PC-3 (cell line): ENCODE data around the gene KIAA1191. TPM values are rescaled to one million over a fixed set of nuclear protein-coding genes. Genes with fewer than 3 reads are reported as not detected.

ENCODE experiments used
- ATAC-seq: fragments of 200-7000 bp; cut with Tn5 transposase; 2 replicates; pipeline ENCODE4 v1.9.1; 2020; ENCODE audit warnings: mild to moderate bottlenecking, moderate library complexity
- BruUV-seq: library from RNA; stranded (reverse); fragments of 400-500 nt; replicated peaks from 2 replicates; lab custom pipeline; 2021; lab: Mats Ljungman, UMichigan
- CTCF ChIA-PET: fragments of 300-600 bp; sonication (Branson Sonifier 250); formaldehyde crosslinking; loops from one replicate; lab custom pipeline; 2022; ENCODE audit warnings: antibody characterized with exemption; lab: Charles Lee
- POLR2A ChIA-PET: fragments of 300-600 bp; sonication (Branson Sonifier 250); formaldehyde crosslinking; loops from one replicate; lab custom pipeline; 2022; ENCODE audit warnings: antibody characterized with exemption; ENCODE audit not compliant: unreplicated experiment; lab: Charles Lee
- DNase-seq: peaks from one replicate; pipeline ENCODE4 v3.0.0-alpha.2; 2015
- H2AFZ ChIP-seq: fragments of 300-600 bp; sonication (generic); 2 replicates; pipeline ENCODE4 v1.6.0; 2016; ENCODE audit warnings: antibody characterized with exemption, low read length
- H3F3A ChIP-seq: fragments of 300-600 bp; sonication (generic); one replicate; pipeline ENCODE4 v1.6.0; 2017; ENCODE audit warnings: antibody characterized with exemption, low read length, control low read depth, mild to moderate bottlenecking; ENCODE audit not compliant: unreplicated experiment
- H3K27ac ChIP-seq: fragments of 300-600 bp; sonication (generic); 2 replicates; pipeline ENCODE4 v1.5.1; 2016; ENCODE audit warnings: mild to moderate bottlenecking, low read length
- H3K27me3 ChIP-seq: fragments of 300-600 bp; sonication (generic); 2 replicates; pipeline ENCODE4 v1.6.1; 2016; ENCODE audit warnings: low read length, mixed read lengths
- H3K36me3 ChIP-seq: fragments of 300-600 bp; sonication (generic); 2 replicates; pipeline ENCODE4 v1.6.1; 2016; ENCODE audit warnings: low read depth, mixed run types, low read length, mixed read lengths
- H3K4me1 ChIP-seq: fragments of 300-600 bp; sonication (generic); 2 replicates; pipeline ENCODE4 v1.5.1; 2016; ENCODE audit warnings: low read length; ENCODE audit not compliant: insufficient read depth
- H3K4me2 ChIP-seq: fragments of 300-600 bp; sonication (generic); 2 replicates; pipeline ENCODE4 v1.6.0; 2016; ENCODE audit warnings: low read length
- H3K4me3 ChIP-seq: fragments of 300-600 bp; sonication (generic); 2 replicates; pipeline ENCODE4 v1.5.1; 2016; ENCODE audit warnings: mild to moderate bottlenecking, low read length, mixed read lengths
- H3K79me2 ChIP-seq: fragments of 300-600 bp; sonication (generic); 2 replicates; pipeline ENCODE4 v1.6.1; 2017; ENCODE audit warnings: low read length, mixed read lengths
- H3K9ac ChIP-seq: fragments of 300-600 bp; sonication (generic); 2 replicates; pipeline ENCODE4 v1.6.0; 2016; ENCODE audit warnings: mild to moderate bottlenecking, low read length
- H3K9me2 ChIP-seq: fragments of 300-600 bp; sonication (generic); replicated peaks from 2 replicates; pipeline ENCODE4 v1.6.1; 2016; ENCODE audit warnings: mixed run types, low read length, mixed read lengths
- H3K9me3 ChIP-seq: fragments of 300-600 bp; sonication (generic); 2 replicates; pipeline ENCODE4 v1.6.1; 2016; ENCODE audit warnings: low read length, mixed read lengths
- H4K20me1 ChIP-seq: fragments of 300-600 bp; sonication (generic); 2 replicates; pipeline ENCODE4 v1.6.1; 2016; ENCODE audit warnings: low read length, mixed read lengths
- CTCF ChIP-seq: fragments of 300-600 bp; sonication (generic); conservative IDR thresholded peaks from 2 replicates; pipeline ENCODE4 v1.5.1; 2017; ENCODE audit warnings: antibody characterized with exemption, low read depth, mild to moderate bottlenecking, low read length
- EZH2 ChIP-seq: fragments of 300-600 bp; sonication (generic); IDR thresholded peaks from one replicate; pipeline ENCODE4 v1.6.1; 2017; ENCODE audit warnings: antibody characterized with exemption, mild to moderate bottlenecking, low read length; ENCODE audit not compliant: unreplicated experiment
- EZH2phosphoT487 ChIP-seq: fragments of 300-600 bp; sonication (generic); IDR thresholded peaks from 2 replicates; pipeline ENCODE4 v1.6.1; 2018; ENCODE audit warnings: mild to moderate bottlenecking, antibody characterized with exemption, low read length, borderline replicate concordance
- intact Hi-C: fragments of 100-400 bp; cut with micrococcal nuclease; formaldehyde crosslinking; loops from 2 replicates; pipeline ENCODE4 v1.9.0; 2023
- total RNA-seq: library from RNA; depleted of rRNA; stranded (reverse); fragments of >200 nt; gene quantifications from 2 replicates; pipeline ENCODE4 v1.2.3, GENCODE V29; 2014

Gene KIAA1191
- total RNA-seq, 1 experiment from 2014 or later: 81.1 TPM

GRCh38 chr5:176384991-176385390 lies 23.4 kb upstream of the KIAA1191 start:
- Histone ChIP-seq H3K4me3 (no peak overlapping the region), H3K4me1 (peaks cover 14% of the 10 kb centered on the region), H3F3A (no peaks in the 10 kb centered on the region), H3K9me3 (no peaks in the 10 kb centered on the region), H3K36me3 (peaks cover 58% of the 10 kb centered on the region), H3K4me2 (no peak overlapping the region), H3K9ac (no peak overlapping the region), H4K20me1 (peaks cover 32% of the 10 kb centered on the region), H3K9me2 (no peaks in the 10 kb centered on the region), H3K27me3 (no peaks in the 10 kb centered on the region), H2AFZ (no peak overlapping the region), H3K79me2 (peaks cover 54% of the 10 kb centered on the region), H3K27ac (no peak overlapping the region)
- ATAC-seq (no peak), DNase-seq (no peak)
- POLR2A ChIA-PET: no interaction called here
- CTCF ChIA-PET: no interaction called here
- TF ChIP-seq EZH2 (no peak), EZH2phosphoT487 (no peak), CTCF (no peak)
- intact Hi-C loops: no loop called here
- no TSS peak for BruUV-seq

- H3F3A ChIP-seq: no peaks in the 10 kb centered on the region
- ChIA-PET POLR2A (no interaction called here), CTCF (no interaction called here)
- H3K9me2 ChIP-seq: no peaks in the 10 kb centered on the region
- H4K20me1 ChIP-seq: peaks cover 32% of the 10 kb centered on the region
- no peak for TF ChIP-seq CTCF
- TF ChIP-seq EZH2phosphoT487: no peak
- TF ChIP-seq EZH2: no peak
- peaks cover 58% of the 10 kb centered on the region for H3K36me3 ChIP-seq
- no peak for DNase-seq
- no peaks in the 10 kb centered on the region for H3K27me3 ChIP-seq
- no peak overlapping the region for H3K4me2 ChIP-seq
- no peak for ATAC-seq
- no peaks in the 10 kb centered on the region for H3K9me3 ChIP-seq
- peaks cover 49% of the 10 kb centered on the region for H3K79me2 ChIP-seq
- H3K4me3 ChIP-seq: no peak overlapping the region
- intact Hi-C loops: no loop called here
- H2AFZ ChIP-seq: no peak overlapping the region
- BruUV-seq: no TSS peak
- H3K9ac ChIP-seq: no peak overlapping the region
- H3K27ac ChIP-seq: no peak overlapping the region
- H3K4me1 ChIP-seq: peaks cover 14% of the 10 kb centered on the region
Observed at GRCh38 chr5:176384366-176384930, 22.9 kb upstream of the KIAA1191 start.

- DNase-seq (no peak), ATAC-seq (no peak)
- no peak overlapping the region for H2AFZ ChIP-seq
- H3K9ac ChIP-seq: no peak overlapping the region
- no peaks in the 10 kb centered on the region for H3K9me2 ChIP-seq
- peaks cover 46% of the 10 kb centered on the region for H3K79me2 ChIP-seq
- no peaks in the 10 kb centered on the region for H3K27me3 ChIP-seq
- POLR2A ChIA-PET: no interaction called here
- H3K27ac ChIP-seq: no peak overlapping the region
- no peaks in the 10 kb centered on the region for H3F3A ChIP-seq
- H3K9me3 ChIP-seq: no peaks in the 10 kb centered on the region
- CTCF ChIA-PET: no interaction called here
- intact Hi-C loops: no loop called here
- BruUV-seq: no TSS peak
- peaks cover 14% of the 10 kb centered on the region for H3K4me1 ChIP-seq
- no peak overlapping the region for H3K4me2 ChIP-seq
- no peak for TF ChIP-seq EZH2
- no peak for TF ChIP-seq EZH2phosphoT487
- no peak for TF ChIP-seq CTCF
- H3K36me3 ChIP-seq: peaks cover 58% of the 10 kb centered on the region
- no peak overlapping the region for H3K4me3 ChIP-seq
- H4K20me1 ChIP-seq: peaks cover 32% of the 10 kb centered on the region
Observed at GRCh38 chr5:176383961-176384360, 22.4 kb upstream of the KIAA1191 start.
